ENCODE results near the gene ATP6V1F. TPM values are rescaled to one million over a fixed set of nuclear protein-coding genes. Genes with fewer than 3 reads are reported as not detected.

ATP6V1F gene
- total and polyA plus RNA-seq, 11 donors, result 91.6 to 198 (median 122) TPM

- no peak for TF ChIP-seq CTCF (IDR thresholded peaks at IDR 0.05)
- peak; percentile 72 to 96 for TF ChIP-seq POLR2A (IDR thresholded peaks at IDR 0.05)
- peaks cover 0 to 76% (median 45%) of the 10 kb centered on the region in 12 donors for H3K4me1 ChIP-seq
- WGBS, 4 donors, result 1 to 4% (median 2%) methylated on average over 21 to 109 of the region's 109 CpGs
- H3K4me3 ChIP-seq, result peak within 1 kb of the TSS; percentile 31 to 94 (median 80)
- peaks cover 0 to 11% (median 7%) of the 10 kb centered on the region in 9 donors for H3K36me3 ChIP-seq
- H3K27me3 ChIP-seq, result peaks cover 0 to 31% (median 0%) of the 10 kb centered on the region in 9 donors
- peak within 1 kb of the TSS; percentile 84 to 100 (median 96) for H3K27ac ChIP-seq
- peak in 2 of 4 donors; percentile 5 to 23 for ATAC-seq
- DNase-seq, result peak; percentile 71 to 81 (median 78)
- intact Hi-C loops (cut with DNase I), result loop anchor here in 4 of 10 donors (2.0 to 5.0 kb wide), 5 partner anchors 37 to 93 kb away; partner anchors contain the start of genes CALU (in 3 of the 4) and CCDC136 (in 1 of the 4)
- no peaks in the 10 kb centered on the region for H3K9me3 ChIP-seq
These were observed 32.2 kb upstream of the ATP6V1F start, which contains the start of gene FLNC for GRCh38 chr7:128830231-128831177. FLNC (plus strand) TSS chr7:128830406; CDS start chr7:128830638, 232 bp downstream.

- ATAC-seq (peak; percentile 18 to 35 (median 22)), DNase-seq (peak; percentile 72 to 83 (median 79))
- H3K4me3 ChIP-seq, result peak overlapping the region; percentile 31 to 94 (median 80)
- no peaks in the 10 kb centered on the region for H3K9me3 ChIP-seq
- intact Hi-C loops (cut with DNase I), result loop anchor here in 4 of 10 donors (2.0 to 5.0 kb wide), 5 partner anchors 36 to 94 kb away; partner anchors contain the start of genes CALU (in 3 of the 4) and CCDC136 (in 1 of the 4)
- 3 to 21% (median 14%) methylated on average over 18 to 33 of the region's 33 CpGs for WGBS, 4 donors
- H3K27ac ChIP-seq, result peak overlapping the region; percentile 84 to 100 (median 96)
- peaks cover 0 to 31% (median 0%) of the 10 kb centered on the region in 9 donors for H3K27me3 ChIP-seq
- H3K36me3 ChIP-seq, result peaks cover 0 to 20% (median 16%) of the 10 kb centered on the region in 9 donors
- H3K4me1 ChIP-seq, result peaks cover 0 to 83% (median 52%) of the 10 kb centered on the region in 12 donors
- peak; percentile 39 to 61 for TF ChIP-seq POLR2A (IDR thresholded peaks at IDR 0.05)
- TF ChIP-seq CTCF (IDR thresholded peaks at IDR 0.05), result no peak
These were observed 31.3 kb upstream of the ATP6V1F start for GRCh38 chr7:128831178-128831993.

GRCh38 chr7:128831994-128832879, 30.4 kb upstream of the ATP6V1F start:
- peak overlapping the region; percentile 31 to 94 (median 80) for H3K4me3 ChIP-seq
- H3K36me3 ChIP-seq, result peaks cover 0 to 28% (median 25%) of the 10 kb centered on the region in 9 donors
- peak overlapping the region; percentile 84 to 100 (median 96) for H3K27ac ChIP-seq
- intact Hi-C loops (cut with DNase I), result loop anchor here in 5 of 10 donors (2.0 to 5.0 kb wide), 6 partner anchors 31 to 95 kb away; partner anchors contain the start of genes CALU (in 3 of the 5), ATP6V1F (in 1 of the 5) and CCDC136 (in 1 of the 5)
- H3K4me1 ChIP-seq, result peaks cover 0 to 83% (median 54%) of the 10 kb centered on the region in 12 donors
- H3K27me3 ChIP-seq, result peaks cover 0 to 31% (median 0%) of the 10 kb centered on the region in 9 donors
- ATAC-seq (peak; percentile 14 to 32 (median 18)), DNase-seq (peak; percentile 65 to 86 (median 76))
- no peaks in the 10 kb centered on the region for H3K9me3 ChIP-seq
- TF ChIP-seq CTCF (IDR thresholded peaks at IDR 0.05) (no peak), POLR2A (IDR thresholded peaks at IDR 0.05) (peak in 1 of 2 donors; percentile 24)
- 4 to 13% (median 6%) methylated on average over 16 to 22 of the region's 22 CpGs for WGBS, 4 donors
